ENCODE results near the gene AP3D1.

The AP3D1 gene

DNA sequence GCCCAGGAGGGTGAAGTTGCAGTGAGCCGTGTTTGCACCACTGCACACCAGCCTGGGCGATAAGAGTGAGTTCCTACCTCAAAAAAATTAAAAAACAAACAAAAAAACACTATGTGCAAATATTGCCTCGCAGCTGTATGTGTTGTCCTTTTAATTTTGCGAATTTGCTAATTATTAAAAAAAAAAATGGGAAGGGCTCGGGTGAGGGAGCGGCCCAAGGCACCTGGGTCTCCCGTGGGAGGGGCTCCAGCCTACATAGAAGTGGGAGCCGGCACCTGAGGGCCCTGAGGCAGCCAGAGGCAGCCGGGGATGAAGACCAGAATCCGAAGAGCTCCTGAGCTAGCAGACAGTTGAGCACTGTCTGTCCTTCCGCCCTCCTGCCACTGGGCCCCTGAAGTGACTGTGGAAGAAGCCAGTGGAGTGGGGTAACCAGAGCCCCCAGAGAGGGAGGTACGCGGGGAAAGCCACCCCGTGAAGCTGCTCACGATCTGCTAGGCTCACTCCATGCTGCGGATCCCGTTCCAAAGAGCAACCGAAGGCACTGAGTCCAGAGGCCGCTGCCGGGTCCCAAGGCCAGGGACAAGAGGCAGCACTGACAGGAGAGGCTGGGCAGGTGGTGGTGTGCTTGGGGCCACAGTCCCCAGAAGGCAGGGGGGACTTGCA lies 48.2 kb downstream of the AP3D1 start:
- no peak for DNase-seq (ENCODE audit: low read depth)
- no peak overlapping the region for H3K4me3 ChIP-seq (ENCODE audit: low read depth, low read length)
- TF ChIP-seq, protein P1, sequence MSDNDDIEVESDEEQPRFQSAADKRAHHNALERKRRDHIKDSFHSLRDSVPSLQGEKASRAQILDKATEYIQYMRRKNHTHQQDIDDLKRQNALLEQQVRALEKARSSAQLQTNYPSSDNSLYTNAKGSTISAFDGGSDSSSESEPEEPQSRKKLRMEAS (IDR thresholded peaks at IDR 0.05; ENCODE audit: low read depth, low read length): no peak
- TF ChIP-seq POLR2A (IDR thresholded peaks at IDR 0.05; ENCODE audit: extremely low read depth, insufficient read length) (no peak), MYC (IDR thresholded peaks at IDR 0.05; ENCODE audit: low read depth, low read length) (no peak)
- TF ChIP-seq, protein P2, sequence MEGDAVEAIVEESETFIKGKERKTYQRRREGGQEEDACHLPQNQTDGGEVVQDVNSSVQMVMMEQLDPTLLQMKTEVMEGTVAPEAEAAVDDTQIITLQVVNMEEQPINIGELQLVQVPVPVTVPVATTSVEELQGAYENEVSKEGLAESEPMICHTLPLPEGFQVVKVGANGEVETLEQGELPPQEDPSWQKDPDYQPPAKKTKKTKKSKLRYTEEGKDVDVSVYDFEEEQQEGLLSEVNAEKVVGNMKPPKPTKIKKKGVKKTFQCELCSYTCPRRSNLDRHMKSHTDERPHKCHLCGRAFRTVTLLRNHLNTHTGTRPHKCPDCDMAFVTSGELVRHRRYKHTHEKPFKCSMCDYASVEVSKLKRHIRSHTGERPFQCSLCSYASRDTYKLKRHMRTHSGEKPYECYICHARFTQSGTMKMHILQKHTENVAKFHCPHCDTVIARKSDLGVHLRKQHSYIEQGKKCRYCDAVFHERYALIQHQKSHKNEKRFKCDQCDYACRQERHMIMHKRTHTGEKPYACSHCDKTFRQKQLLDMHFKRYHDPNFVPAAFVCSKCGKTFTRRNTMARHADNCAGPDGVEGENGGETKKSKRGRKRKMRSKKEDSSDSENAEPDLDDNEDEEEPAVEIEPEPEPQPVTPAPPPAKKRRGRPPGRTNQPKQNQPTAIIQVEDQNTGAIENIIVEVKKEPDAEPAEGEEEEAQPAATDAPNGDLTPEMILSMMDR (IDR thresholded peaks at IDR 0.05; ENCODE audit: low read depth, low read length): no peak

DNA sequence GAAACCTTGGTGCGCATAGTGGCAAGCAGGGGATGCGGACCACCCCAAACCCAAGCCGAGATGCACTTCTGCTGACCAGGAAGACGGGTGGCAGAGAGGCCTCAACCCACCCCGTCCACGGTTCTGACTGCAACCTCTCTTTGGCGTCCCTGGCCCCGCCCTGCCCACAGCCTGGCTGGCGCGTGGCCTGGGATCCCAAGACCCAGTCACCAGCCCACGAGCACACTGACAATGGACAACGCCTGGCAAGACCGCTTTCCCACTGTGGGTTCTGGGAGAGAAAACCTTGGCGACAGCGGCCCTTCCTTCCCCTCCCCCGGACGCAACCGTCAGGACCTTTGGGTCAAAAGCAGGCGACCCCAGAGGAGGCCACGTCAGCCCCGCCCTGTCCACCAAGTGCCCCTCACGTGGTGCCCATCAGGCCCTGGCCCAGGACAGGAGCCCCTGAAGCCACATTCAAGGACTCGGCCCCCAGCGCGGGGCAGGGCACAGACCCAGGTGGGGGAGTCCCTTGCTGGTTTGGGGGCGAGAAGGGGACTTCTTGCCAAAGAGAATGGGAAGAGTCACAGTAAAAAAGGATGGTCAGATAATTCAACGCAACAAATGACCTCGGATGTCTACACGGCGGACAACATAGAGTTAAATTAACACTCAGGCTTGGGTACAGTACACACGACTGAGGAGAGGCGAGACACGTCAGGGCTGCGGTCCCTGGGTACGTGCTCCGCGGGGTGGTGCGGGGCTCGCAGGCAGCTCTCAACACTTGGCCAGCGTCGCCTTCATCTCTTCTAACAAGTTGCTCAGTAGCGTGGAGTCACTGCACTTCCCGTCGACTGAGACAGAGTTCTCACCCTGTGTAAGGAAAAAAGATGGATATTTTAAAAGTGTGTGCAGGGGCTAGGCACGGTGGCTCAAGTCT lies 49.7 kb downstream of the AP3D1 start:
- TF ChIP-seq, protein P2 (IDR thresholded peaks at IDR 0.05; ENCODE audit: low read depth, low read length): no peak
- TF ChIP-seq, protein P1 (IDR thresholded peaks at IDR 0.05; ENCODE audit: low read depth, low read length): no peak
- TF ChIP-seq POLR2A (IDR thresholded peaks at IDR 0.05; ENCODE audit: extremely low read depth, insufficient read length) (no peak), MYC (IDR thresholded peaks at IDR 0.05; ENCODE audit: low read depth, low read length) (no peak)
- no peak for DNase-seq (ENCODE audit: low read depth)
- no peak overlapping the region for H3K4me3 ChIP-seq (ENCODE audit: low read depth, low read length)

DNA sequence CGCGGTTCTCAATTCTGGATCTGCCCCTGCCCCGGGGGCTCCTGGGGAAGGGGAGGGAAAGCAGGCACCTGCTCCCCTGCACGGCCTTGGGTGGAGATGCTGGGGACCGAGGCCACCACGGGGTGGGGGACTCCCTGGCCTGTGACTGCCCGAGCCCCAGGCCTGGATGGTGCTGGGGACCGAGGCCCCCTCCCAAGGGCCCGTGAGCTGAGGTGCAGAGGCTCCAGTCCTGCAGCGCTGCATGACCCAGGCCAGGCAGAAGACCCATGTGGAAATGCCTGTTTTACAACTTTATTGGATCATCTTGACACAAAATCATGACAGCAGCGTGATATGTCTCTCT lies 50.7 kb downstream of the AP3D1 start:
- TF ChIP-seq, protein P2 (IDR thresholded peaks at IDR 0.05; ENCODE audit: low read depth, low read length): no peak
- no peak for TF ChIP-seq MYC (IDR thresholded peaks at IDR 0.05; ENCODE audit: low read depth, low read length)
- TF ChIP-seq, protein P1 (IDR thresholded peaks at IDR 0.05; ENCODE audit: low read depth, low read length): no peak
- no peak for TF ChIP-seq POLR2A (IDR thresholded peaks at IDR 0.05; ENCODE audit: extremely low read depth, insufficient read length)
- no peak overlapping the region for H3K4me3 ChIP-seq (ENCODE audit: low read depth, low read length)
- no peak for DNase-seq (ENCODE audit: low read depth)

DNA sequence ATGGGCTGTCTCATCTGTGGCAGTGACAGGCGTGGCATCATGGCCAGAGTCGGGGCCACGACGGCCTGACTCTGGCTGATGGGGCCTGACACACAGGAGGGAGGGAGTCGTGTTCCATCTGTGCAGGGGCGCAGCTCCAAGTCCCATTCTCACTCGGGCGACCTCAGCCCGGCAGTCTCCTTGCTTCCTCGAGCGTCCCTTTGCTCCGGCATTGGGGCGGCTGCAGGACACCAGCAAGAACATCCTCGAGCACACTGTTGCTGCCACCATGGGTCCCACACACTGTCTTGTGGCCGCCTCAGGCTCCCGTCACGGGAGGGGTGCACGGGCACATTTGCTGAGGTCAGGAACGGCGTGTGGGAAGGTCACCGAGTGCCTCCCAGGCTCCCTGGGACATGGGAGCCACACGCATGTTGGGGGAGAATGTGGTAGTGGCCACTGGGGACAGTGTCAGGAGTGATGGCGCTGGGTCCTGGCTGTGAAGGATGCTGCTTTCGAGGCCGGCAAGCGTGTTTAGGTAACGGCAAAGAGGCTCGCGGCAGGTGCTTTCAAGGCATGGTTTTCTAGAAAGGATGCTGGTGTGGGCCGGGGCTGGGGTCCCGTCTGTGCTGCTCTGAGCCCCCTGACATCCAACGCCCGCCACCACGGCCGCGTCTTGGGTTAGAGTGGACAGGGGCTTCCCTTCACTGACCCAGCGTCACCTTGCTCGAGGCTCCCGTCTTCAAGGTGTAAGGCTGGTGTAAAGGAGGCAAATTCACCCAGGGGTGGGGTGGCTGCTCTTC lies 51.2 kb downstream of the AP3D1 start:
- no peak overlapping the region for H3K4me3 ChIP-seq (ENCODE audit: low read depth, low read length)
- DNase-seq (ENCODE audit: low read depth): no peak
- TF ChIP-seq, protein P2 (IDR thresholded peaks at IDR 0.05; ENCODE audit: low read depth, low read length): no peak
- TF ChIP-seq POLR2A (IDR thresholded peaks at IDR 0.05; ENCODE audit: extremely low read depth, insufficient read length): no peak
- no peak for TF ChIP-seq MYC (IDR thresholded peaks at IDR 0.05; ENCODE audit: low read depth, low read length)
- TF ChIP-seq, protein P1 (IDR thresholded peaks at IDR 0.05; ENCODE audit: low read depth, low read length): no peak

DNA sequence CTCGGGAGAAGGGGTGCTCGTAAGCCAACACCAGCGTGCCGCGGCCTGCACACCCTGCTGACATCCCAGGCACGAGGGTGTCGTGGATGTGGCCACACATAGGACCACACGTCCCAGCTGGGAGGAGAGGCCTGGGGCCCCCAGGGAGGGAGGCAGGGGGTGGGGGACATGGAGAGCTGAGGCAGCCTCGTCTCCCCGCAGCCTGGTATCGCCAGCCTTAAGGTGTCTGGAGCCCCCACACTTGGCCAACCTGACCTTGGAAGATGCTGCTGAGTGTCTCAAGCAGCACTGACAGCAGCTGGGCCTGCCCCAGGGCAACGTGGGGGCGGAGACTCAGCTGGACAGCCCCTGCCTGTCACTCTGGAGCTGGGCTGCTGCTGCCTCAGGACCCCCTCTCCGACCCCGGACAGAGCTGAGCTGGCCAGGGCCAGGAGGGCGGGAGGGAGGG lies 52.3 kb downstream of the AP3D1 start:
- TF ChIP-seq POLR2A (IDR thresholded peaks at IDR 0.05; ENCODE audit: extremely low read depth, insufficient read length) (no peak), MYC (IDR thresholded peaks at IDR 0.05; ENCODE audit: low read depth, low read length) (no peak)
- TF ChIP-seq, protein P1 (IDR thresholded peaks at IDR 0.05; ENCODE audit: low read depth, low read length): no peak
- TF ChIP-seq, protein P2 (IDR thresholded peaks at IDR 0.05; ENCODE audit: low read depth, low read length): no peak
- no peak overlapping the region for H3K4me3 ChIP-seq (ENCODE audit: low read depth, low read length)
- no peak for DNase-seq (ENCODE audit: low read depth)
